H9 (cell line): Measurements from ENCODE around the gene ARHGAP45. TPM values are rescaled to one million over a fixed set of nuclear protein-coding genes. Genes with fewer than 3 reads are reported as not detected.

Experiments
- DNase-seq: peaks from one replicate; pipeline ENCODE4 v3.0.0-alpha.2; 2017
- H2AFZ ChIP-seq: one replicate; pipeline ENCODE4 v1.6.1; 2013; ENCODE audit warnings: mild to moderate bottlenecking, low read length, control low read depth, moderate library complexity
- H2AK5ac ChIP-seq: 2 replicates; pipeline ENCODE4 v1.6.1; 2013; ENCODE audit warnings: low read length, control low read depth, mixed read lengths; ENCODE audit not compliant: insufficient read length
- H2BK120ac ChIP-seq: one replicate; pipeline ENCODE4 v1.6.1; 2013; ENCODE audit warnings: low read depth, mild to moderate bottlenecking, low read length, control low read depth, inconsistent platforms; ENCODE audit not compliant: poor library complexity, severe bottlenecking
- H2BK12ac ChIP-seq: 2 replicates; pipeline ENCODE4 v1.6.1; 2013; ENCODE audit warnings: low read length, control low read depth, mixed read lengths, low read depth; ENCODE audit not compliant: insufficient read length
- H2BK15ac ChIP-seq: 2 replicates; pipeline ENCODE4 v1.6.1; 2013; ENCODE audit warnings: low read depth, low read length, control low read depth
- H2BK20ac ChIP-seq: one replicate; pipeline ENCODE4 v1.6.1; 2013; ENCODE audit warnings: low read depth, mild to moderate bottlenecking, low read length, control low read depth, inconsistent platforms; ENCODE audit not compliant: poor library complexity, severe bottlenecking
- H2BK5ac ChIP-seq: 2 replicates; pipeline ENCODE4 v1.6.1; 2013; ENCODE audit warnings: low read length, control low read depth, mixed read lengths; ENCODE audit not compliant: insufficient read length
- H3K14ac ChIP-seq: 2 replicates; pipeline ENCODE4 v1.6.1; 2013; ENCODE audit warnings: low read length, control low read depth; ENCODE audit not compliant: insufficient read depth
- H3K18ac ChIP-seq: 2 replicates; pipeline ENCODE4 v1.6.1; 2013; ENCODE audit warnings: low read depth, mild to moderate bottlenecking, mixed read lengths, low read length, control low read depth; ENCODE audit not compliant: insufficient read length
- H3K23ac ChIP-seq: 2 replicates; pipeline ENCODE4 v1.6.1; 2013; ENCODE audit warnings: low read length, control low read depth, mixed read lengths, low read depth; ENCODE audit not compliant: insufficient read length
- H3K23me2 ChIP-seq: 2 replicates; pipeline ENCODE4 v1.6.1; 2013; ENCODE audit warnings: low read depth, mild to moderate bottlenecking, mixed read lengths, low read length, control low read depth; ENCODE audit not compliant: insufficient read length, poor library complexity, severe bottlenecking
- H3K27ac ChIP-seq: 2 replicates; pipeline ENCODE4 v1.5.1; 2013; ENCODE audit warnings: low read length, control low read depth, mixed read lengths, low read depth; ENCODE audit not compliant: insufficient read length
- H3K27me3 ChIP-seq: 2 replicates; pipeline ENCODE4 v1.6.1; 2013; ENCODE audit warnings: low read length, control low read depth, inconsistent platforms; ENCODE audit not compliant: insufficient read depth
- H3K4ac ChIP-seq: 2 replicates; pipeline ENCODE4 v1.6.1; 2013; ENCODE audit warnings: low read depth, mild to moderate bottlenecking, control low read depth, inconsistent platforms, low read length, moderate library complexity
- H3K4me1 ChIP-seq: 2 replicates; pipeline ENCODE4 v1.6.1; 2013; ENCODE audit warnings: low read length, control low read depth, inconsistent platforms; ENCODE audit not compliant: insufficient read depth
- H3K4me2 ChIP-seq: 2 replicates; pipeline ENCODE4 v1.6.1; 2013; ENCODE audit warnings: low read length, control low read depth, mixed read lengths; ENCODE audit not compliant: insufficient read length, insufficient read depth
- H3K56ac ChIP-seq: 2 replicates; pipeline ENCODE4 v1.6.1; 2013; ENCODE audit warnings: low read depth, mild to moderate bottlenecking, mixed read lengths, low read length, control low read depth; ENCODE audit not compliant: insufficient read length
- H3K79me1 ChIP-seq: 2 replicates; pipeline ENCODE4 v1.6.1; 2013; ENCODE audit warnings: low read depth, mild to moderate bottlenecking, moderate library complexity, low read length, control low read depth, inconsistent platforms; ENCODE audit not compliant: insufficient read depth, poor library complexity, severe bottlenecking
- H3K79me2 ChIP-seq: 2 replicates; pipeline ENCODE4 v1.6.1; 2013; ENCODE audit warnings: low read length, control low read depth, inconsistent platforms; ENCODE audit not compliant: insufficient read depth
- H3K9ac ChIP-seq: 2 replicates; pipeline ENCODE4 v1.6.1; 2013; ENCODE audit warnings: low read length, control low read depth, mixed read lengths; ENCODE audit not compliant: insufficient read length; ENCODE audit errors: extremely low read depth
- H3K9me3 ChIP-seq: one replicate; pipeline ENCODE4 v1.6.1; 2013; ENCODE audit warnings: low read depth, low read length, inconsistent platforms; ENCODE audit not compliant: control insufficient read depth
- H3T11ph ChIP-seq: one replicate; pipeline ENCODE4 v1.6.1; 2013; ENCODE audit warnings: mild to moderate bottlenecking, low read length, control low read depth, inconsistent platforms
- H4K20me1 ChIP-seq: one replicate; pipeline ENCODE4 v1.6.1; 2013; ENCODE audit not compliant: control insufficient read depth, insufficient read length, insufficient read depth
- H4K5ac ChIP-seq: 2 replicates; pipeline ENCODE4 v1.6.1; 2013; ENCODE audit warnings: low read depth, mild to moderate bottlenecking, mixed read lengths, low read length, control low read depth; ENCODE audit not compliant: insufficient read length
- H4K8ac ChIP-seq: replicated peaks from 2 replicates; pipeline ENCODE4 v1.6.1; 2013; ENCODE audit warnings: low read length, control low read depth, mixed read lengths, low read depth; ENCODE audit not compliant: insufficient read length
- H4K91ac ChIP-seq: 2 replicates; pipeline ENCODE4 v1.6.1; 2013; ENCODE audit warnings: low read depth, mild to moderate bottlenecking, moderate library complexity, mixed read lengths, low read length, control low read depth; ENCODE audit not compliant: insufficient read length
- H3K27ac Mint-ChIP-seq, 3 experiments: 2 replicates in 2 of 3; 3 replicates in 1 of 3; pipeline ENCODE4 v1.8.0; 2020 to 2021; ENCODE audit warnings: mixed read lengths in 3 of 3, mild to moderate bottlenecking in 1 of 3, moderate library complexity in 1 of 3
- H3K27me3 Mint-ChIP-seq: 2 replicates; pipeline ENCODE4 v1.8.0; 2021; ENCODE audit warnings: low read depth, mild to moderate bottlenecking, moderate library complexity, mixed read lengths
- H3K36me3 Mint-ChIP-seq, 3 experiments: 2 replicates in 2 of 3; 3 replicates in 1 of 3; pipeline ENCODE4 v1.8.0; 2020 to 2021; ENCODE audit warnings: low read depth in 3 of 3, mixed read lengths in 3 of 3; ENCODE audit not compliant: insufficient read depth in 1 of 3
- H3K4me1 Mint-ChIP-seq, 2 experiments: 2 replicates each; pipeline ENCODE4 v1.8.0; 2020; ENCODE audit warnings: mixed read lengths in 2 of 2
- H3K4me3 Mint-ChIP-seq, 2 experiments: 2 replicates in 1 of 2; 3 replicates in 1 of 2; pipeline ENCODE4 v1.8.0; 2020 to 2021; ENCODE audit warnings: mild to moderate bottlenecking in 2 of 2, mixed read lengths in 2 of 2, moderate library complexity in 1 of 2
- H3K9me3 Mint-ChIP-seq, 2 experiments: 2 replicates in 1 of 2; 3 replicates in 1 of 2; pipeline ENCODE4 v1.8.0; 2020; ENCODE audit warnings: mild to moderate bottlenecking in 2 of 2, mixed read lengths in 2 of 2, moderate library complexity in 1 of 2
- CTCF ChIP-seq: fragments of 200-600 bp; sonication (generic); conservative IDR thresholded peaks from 3 replicates; pipeline ENCODE4 v1.8.0; 2021; ENCODE audit warnings: antibody characterized with exemption, mild to moderate bottlenecking
- WGBS: extraction: QIAGEN DNeasy Blood & Tissue Kit; methylation state at CpG from one replicate; pipeline ENCODE4 v1.1.7; 2013; ENCODE audit warnings: missing lambda C conversion rate, low lambda C conversion rate, mixed read lengths; ENCODE audit not compliant: insufficient read length; ENCODE audit errors: extremely low coverage; 5-methylcytosine and 5-hydroxymethylcytosine counted together
- total RNA-seq: library from RNA; stranded (reverse); gene quantifications from 2 replicates; pipeline ENCODE4 v1.2.1, GENCODE V29; 2021

ARHGAP45 gene
- total RNA-seq, 1 experiment from 2014 or later: 39.8 TPM

DNA sequence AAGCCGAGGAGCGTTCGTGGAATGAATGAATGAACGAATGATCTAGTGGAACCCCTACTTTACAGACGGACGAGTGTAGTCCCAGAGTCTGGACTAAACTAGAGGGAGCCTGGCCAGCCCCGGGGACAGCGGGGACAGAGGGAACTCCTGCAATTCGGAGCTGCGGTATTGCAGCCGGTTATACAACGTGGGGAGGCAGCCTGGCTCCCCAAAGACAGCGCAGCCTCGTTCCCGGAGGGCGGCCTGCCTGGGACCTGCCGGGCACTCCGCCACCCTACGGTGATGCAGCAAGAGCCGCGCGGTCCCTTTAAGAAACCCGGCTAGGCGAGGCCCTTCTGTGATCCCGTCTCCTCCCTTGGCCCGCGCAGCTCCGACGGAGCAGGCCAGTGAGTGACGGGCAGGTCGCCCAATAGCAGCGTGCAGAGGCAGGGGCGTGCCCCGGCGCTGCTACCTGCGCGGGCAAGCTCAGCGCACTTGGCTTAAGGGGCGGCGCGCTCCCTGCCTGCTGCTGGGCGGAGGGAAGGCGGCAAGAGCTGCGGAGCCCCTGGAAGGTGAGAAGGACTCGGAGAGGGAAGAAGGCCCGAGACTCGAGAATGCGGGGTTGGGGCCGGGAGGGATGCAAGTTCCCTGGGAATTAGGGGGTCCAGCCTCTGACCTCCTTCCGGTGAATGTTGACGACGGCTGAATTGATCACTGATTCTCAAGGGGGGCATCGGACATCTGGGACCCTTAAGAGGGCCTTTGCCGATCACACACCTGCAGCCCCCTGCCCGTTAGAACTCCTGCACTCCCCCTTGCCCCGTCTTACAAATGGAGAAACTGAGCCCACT, 27.1 kb upstream of the ARHGAP45 start, which contains the start of gene ABCA7:
Gene ABCA7, plus strand, starts transcription at position 462 of the 830 bp plus-strand sequence. CDS start 1,255 bp downstream, outside the sequence.
- no peaks in the 10 kb centered on the region for H3K9me3 ChIP-seq
- peaks cover 3% of the 10 kb centered on the region; the same call in 1 of the 2 replicates for H3K27me3 Mint-ChIP-seq
- no peak within 1 kb of the TSS for H2BK120ac ChIP-seq
- no peak within 1 kb of the TSS for H3K18ac ChIP-seq
- peak; percentile 99 for DNase-seq
- no peak within 1 kb of the TSS for H2BK20ac ChIP-seq
- peaks cover 13 to 29% of the 10 kb centered on the region in 2 experiments for H3K4me1 Mint-ChIP-seq
- H3K27ac ChIP-seq: no peak within 1 kb of the TSS
- no peak within 1 kb of the TSS for H3K4ac ChIP-seq
- H3K56ac ChIP-seq: no peak within 1 kb of the TSS
- peak within 1 kb of the TSS in 2 of 3 experiments; percentile 95 to 97; a peak in 5 of 7 replicates for H3K27ac Mint-ChIP-seq
- no peak within 1 kb of the TSS for H2BK15ac ChIP-seq
- no peaks in the 10 kb centered on the region for H3K27me3 ChIP-seq
- H3K14ac ChIP-seq: no peak within 1 kb of the TSS
- peak within 1 kb of the TSS; percentile 82 to 93 for H3K4me3 Mint-ChIP-seq
- H3K9ac ChIP-seq: peak within 1 kb of the TSS; percentile 33
- no peaks in the 10 kb centered on the region for H3K79me2 ChIP-seq
- WGBS: no CpG with 5 or more reads among the region's 56 CpGs
- H2BK12ac ChIP-seq: no peak within 1 kb of the TSS
- H4K20me1 ChIP-seq: no peaks in the 10 kb centered on the region
- H3K4me1 ChIP-seq: no peaks in the 10 kb centered on the region; the same call in 1 of the 2 replicates
- H4K8ac ChIP-seq: no peak within 1 kb of the TSS
- no peak within 1 kb of the TSS for H2AFZ ChIP-seq
- TF ChIP-seq CTCF: no peak
- H3K23ac ChIP-seq: no peak within 1 kb of the TSS
- no peak within 1 kb of the TSS for H4K91ac ChIP-seq
- peaks cover 9% of the 10 kb centered on the region for H3K23me2 ChIP-seq
- H3K9me3 Mint-ChIP-seq: no peaks in the 10 kb centered on the region
- no peak within 1 kb of the TSS for H2BK5ac ChIP-seq
- no peak within 1 kb of the TSS for H3T11ph ChIP-seq
- peak within 1 kb of the TSS; percentile 69 for H3K4me2 ChIP-seq
- H4K5ac ChIP-seq: no peak within 1 kb of the TSS
- H3K79me1 ChIP-seq: no peaks in the 10 kb centered on the region
- H3K36me3 Mint-ChIP-seq: peaks cover 24 to 52% (median 38%) of the 10 kb centered on the region in 3 experiments
- no peak within 1 kb of the TSS for H2AK5ac ChIP-seq
